Stomach (tissue), 9 donors: ENCODE measurements around the gene FAXDC2. TPM values are rescaled to one million over a fixed set of nuclear protein-coding genes. Genes with fewer than 3 reads are reported as not detected.
"Not testable (repeated sequence)": the region's sequence is repeated elsewhere in the genome, so short reads cannot be mapped to it uniquely, and the experiment has no call there.

Experiments
- DNase-seq, 2 donors: peaks; one replicate each; pipeline versions ENCODE4 v3.0.0 to v3.0.0-alpha.2; 2013 to 2019
- H3K27ac ChIP-seq, 5 donors: fragments of 200-600 bp in 4 of 5; sonication (generic) in 4 of 5; one replicate each; pipeline ENCODE4 v1.5.1; 2013 to 2019; ENCODE audit warnings: mild to moderate bottlenecking in 1 of 5, moderate library complexity in 1 of 5
- H3K27me3 ChIP-seq, 3 donors: fragments of 200-600 bp; sonication (generic); one replicate each; pipeline ENCODE4 v1.5.1; 2017 to 2019; ENCODE audit warnings: mixed run types in 1 of 3
- H3K36me3 ChIP-seq, 4 donors: fragments of 200-600 bp; sonication (generic); 1 replicate in 3 of 4; 2 replicates in 1 of 4; pipeline ENCODE4 v1.5.1; 2016 to 2019
- H3K4me1 ChIP-seq, 4 donors: fragments of 200-600 bp; sonication (generic); one replicate each; pipeline ENCODE4 v1.5.1; 2016 to 2019
- H3K4me3 ChIP-seq, 4 donors: fragments of 200-600 bp; sonication (generic) in 3 of 4; one replicate each; pipeline ENCODE4 v1.5.1; 2016 to 2019; ENCODE audit warnings: mild to moderate bottlenecking in 1 of 4
- H3K9me3 ChIP-seq, 4 donors: fragments of 200-600 bp; sonication (generic); one replicate each; pipeline ENCODE4 v1.5.1; 2016 to 2019
- EP300 ChIP-seq: sonication (generic); formaldehyde crosslinking; IDR thresholded peaks from one replicate; pipeline ENCODE4 v1.6.1; 2017; ENCODE audit warnings: antibody characterized with exemption
- POLR2A ChIP-seq, 4 donors: fragments of 450-650 bp; IDR thresholded peaks; one replicate each; pipeline ENCODE4 v1.6.1; 2016; ENCODE audit warnings: antibody characterized with exemption in 4 of 4, control low read depth in 2 of 4, mild to moderate bottlenecking in 1 of 4, moderate library complexity in 1 of 4
- POLR2AphosphoS5 ChIP-seq, 3 donors: sonication (generic); formaldehyde crosslinking; IDR thresholded peaks; one replicate each; pipeline ENCODE4 v1.6.1; 2016; ENCODE audit warnings: antibody characterized with exemption in 3 of 3
- WGBS, 5 donors: extraction: QIAGEN DNeasy Blood & Tissue Kit in 3 of 5; methylation state at CpG; one replicate each; pipeline versions ENCODE4 v1.1.5 to v1.1.7; 2013 to 2018; 5-methylcytosine and 5-hydroxymethylcytosine counted together
- intact Hi-C: fragments of 100-400 bp; cut with DNase I; formaldehyde crosslinking; loops from one replicate; pipeline ENCODE4 v1.15.1; 2023; ENCODE audit warnings: low total_unique reads
- polyA plus RNA-seq, 3 donors: library from polyadenylated mRNA; stranded (reverse); fragments of 200-250 nt; gene quantifications; one replicate each; pipeline ENCODE4 v1.2.3, GENCODE V29; 2013
- total RNA-seq, 5 donors: library from RNA; depleted of rRNA; stranded (reverse); fragments of >200 nt; gene quantifications; one replicate each; pipeline versions ENCODE4 v1.1.0 to v1.2.3, GENCODE V29; 2014 to 2016
- TF ChIP-seq, protein P1 (sequence below), 7 experiments: fragments of 450-650 bp in 4 of 7; fragments of 200-600 bp in 3 of 7; sonication (generic) in 3 of 7; IDR thresholded peaks; one replicate each; pipeline ENCODE4 v1.5.1; 2016 to 2019; ENCODE audit warnings: antibody characterized with exemption in 7 of 7, control low read depth in 2 of 7, mild to moderate bottlenecking in 1 of 7
- donor health status: healthy with polysubstance abuse.
- donor health status: Bipolar disorder and iron deficiency.
- donor health status: healthy.

Gene FAXDC2
- total and polyA plus RNA-seq, 8 donors = 4.9 to 160 (median 18.1) TPM

- Histone ChIP-seq H3K27ac (no peak overlapping the region), H3K9me3 (no peaks in the 10 kb centered on the region), H3K36me3 (peaks cover 0 to 27% (median 14%) of the 10 kb centered on the region in 4 donors), H3K4me3 (no peak overlapping the region), H3K27me3 (no peaks in the 10 kb centered on the region), H3K4me1 (peaks cover under 1 to 40% (median 24%) of the 10 kb centered on the region in 4 donors)
- TF ChIP-seq POLR2AphosphoS5 (IDR thresholded peaks at IDR 0.05) (no peak), POLR2A (IDR thresholded peaks at IDR 0.05) (no peak), EP300 (no peak)
- TF ChIP-seq, protein P1, sequence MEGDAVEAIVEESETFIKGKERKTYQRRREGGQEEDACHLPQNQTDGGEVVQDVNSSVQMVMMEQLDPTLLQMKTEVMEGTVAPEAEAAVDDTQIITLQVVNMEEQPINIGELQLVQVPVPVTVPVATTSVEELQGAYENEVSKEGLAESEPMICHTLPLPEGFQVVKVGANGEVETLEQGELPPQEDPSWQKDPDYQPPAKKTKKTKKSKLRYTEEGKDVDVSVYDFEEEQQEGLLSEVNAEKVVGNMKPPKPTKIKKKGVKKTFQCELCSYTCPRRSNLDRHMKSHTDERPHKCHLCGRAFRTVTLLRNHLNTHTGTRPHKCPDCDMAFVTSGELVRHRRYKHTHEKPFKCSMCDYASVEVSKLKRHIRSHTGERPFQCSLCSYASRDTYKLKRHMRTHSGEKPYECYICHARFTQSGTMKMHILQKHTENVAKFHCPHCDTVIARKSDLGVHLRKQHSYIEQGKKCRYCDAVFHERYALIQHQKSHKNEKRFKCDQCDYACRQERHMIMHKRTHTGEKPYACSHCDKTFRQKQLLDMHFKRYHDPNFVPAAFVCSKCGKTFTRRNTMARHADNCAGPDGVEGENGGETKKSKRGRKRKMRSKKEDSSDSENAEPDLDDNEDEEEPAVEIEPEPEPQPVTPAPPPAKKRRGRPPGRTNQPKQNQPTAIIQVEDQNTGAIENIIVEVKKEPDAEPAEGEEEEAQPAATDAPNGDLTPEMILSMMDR (IDR thresholded peaks at IDR 0.05) = no peak
- WGBS, 5 donors = 78 to 85% (median 83%) methylated on average over 6 of the region's 6 CpGs
- no peak for DNase-seq
- intact Hi-C loops = no loop called here
Observed at GRCh38 chr5:154840435-154841272, 9.7 kb downstream of the FAXDC2 start.

DNA sequence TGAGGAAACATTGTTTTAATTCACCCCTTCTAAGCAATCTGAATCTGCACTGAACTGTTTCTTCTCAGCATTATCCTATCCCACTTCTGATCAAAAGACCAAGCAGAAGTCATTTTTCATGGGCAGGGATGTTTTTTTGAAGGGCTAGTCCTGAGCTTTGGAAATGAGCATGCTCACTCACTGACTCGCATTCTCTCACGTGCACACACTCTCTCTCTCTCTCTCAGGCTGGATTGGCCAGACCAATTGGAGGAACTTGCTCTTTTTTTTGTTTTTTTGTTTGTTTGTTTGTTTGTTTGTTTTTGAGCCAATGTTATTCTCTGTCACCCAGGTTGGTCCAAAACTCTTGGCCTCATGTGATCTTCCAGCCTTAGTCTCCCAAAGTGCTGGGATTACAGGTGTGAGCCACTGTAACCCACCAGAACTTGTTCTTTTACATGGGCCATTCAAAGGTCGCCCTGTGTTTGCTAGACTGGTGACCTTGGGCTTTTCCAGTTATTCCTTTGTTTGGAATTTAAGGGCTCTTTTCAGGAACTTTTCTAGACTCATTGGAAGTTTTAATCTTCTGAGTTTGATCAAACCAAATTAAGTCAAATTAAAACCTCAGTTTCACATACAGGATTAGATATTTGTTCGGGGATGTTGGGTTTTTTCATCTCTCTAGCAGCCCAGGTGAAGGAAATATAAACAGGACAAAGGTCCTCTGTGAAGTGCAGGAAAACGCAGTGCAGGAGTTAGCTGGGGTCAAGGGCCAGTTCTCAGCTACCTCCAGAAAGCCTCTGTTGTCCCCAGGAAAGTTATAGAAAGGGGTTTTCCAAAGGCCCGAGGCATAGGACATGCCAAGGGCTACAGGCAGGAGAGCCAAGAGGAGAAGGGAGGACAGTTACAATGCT, 13.1 kb downstream of the FAXDC2 start:
- Histone ChIP-seq H3K4me1 (peaks cover 12 to 44% (median 25%) of the 10 kb centered on the region in 4 donors), H3K4me3 (no peak overlapping the region), H3K36me3 (peaks cover 0 to 31% (median 21%) of the 10 kb centered on the region in 4 donors), H3K9me3 (no peaks in the 10 kb centered on the region), H3K27me3 (no peaks in the 10 kb centered on the region), H3K27ac (peak overlapping the region in 1 of 5 donors; percentile 25)
- TF ChIP-seq, protein P1 (IDR thresholded peaks at IDR 0.05) = no peak
- TF ChIP-seq EP300 (no peak), POLR2AphosphoS5 (IDR thresholded peaks at IDR 0.05) (no peak), POLR2A (IDR thresholded peaks at IDR 0.05) (no peak)
- no peak for DNase-seq
- intact Hi-C loops = no loop called here
- WGBS, 5 donors = 51 to 72% (median 58%) methylated on average over 6 of the region's 6 CpGs

GRCh38 chr5:154836225-154836624, 14.2 kb downstream of the FAXDC2 start:
- no peaks in the 10 kb centered on the region for H3K9me3 ChIP-seq
- 84 to 93% (median 86%) methylated on average over 6 of the region's 6 CpGs for WGBS, 5 donors
- H3K27me3 ChIP-seq = no peaks in the 10 kb centered on the region
- H3K27ac ChIP-seq = peak overlapping the region in 3 of 5 donors; percentile 55 to 78 (median 75)
- intact Hi-C loops = no loop called here
- no peak overlapping the region for H3K4me3 ChIP-seq
- TF ChIP-seq, protein P1 (IDR thresholded peaks at IDR 0.05) = no peak
- TF ChIP-seq POLR2AphosphoS5 (IDR thresholded peaks at IDR 0.05) (no peak), POLR2A (IDR thresholded peaks at IDR 0.05) (no peak), EP300 (no peak)
- peaks cover 12 to 36% (median 25%) of the 10 kb centered on the region in 4 donors for H3K4me1 ChIP-seq
- DNase-seq = no peak
- peaks cover 0 to 39% (median 28%) of the 10 kb centered on the region in 4 donors for H3K36me3 ChIP-seq

- intact Hi-C loops = not testable (repeated sequence)
- 54 to 76% (median 69%) methylated on average over 9 of the region's 9 CpGs for WGBS, 5 donors
- H3K27ac ChIP-seq = peak overlapping the region in 4 of 5 donors; percentile 55 to 78 (median 68)
Observed at GRCh38 chr5:154835701-154836052, 14.7 kb downstream of the FAXDC2 start.

More at GRCh38 chr5:154835701-154836052, 14.7 kb downstream of the FAXDC2 start:
- H3K4me1 ChIP-seq = peaks cover 12 to 33% (median 24%) of the 10 kb centered on the region in 4 donors
- not testable (repeated sequence) for H3K4me3 ChIP-seq, H3K9me3 ChIP-seq, H3K27me3 ChIP-seq, DNase-seq
- H3K36me3 ChIP-seq = peaks cover 3 to 45% (median 34%) of the 10 kb centered on the region in 4 donors
